ENCODE results near the gene SULT1C3.

DNA sequence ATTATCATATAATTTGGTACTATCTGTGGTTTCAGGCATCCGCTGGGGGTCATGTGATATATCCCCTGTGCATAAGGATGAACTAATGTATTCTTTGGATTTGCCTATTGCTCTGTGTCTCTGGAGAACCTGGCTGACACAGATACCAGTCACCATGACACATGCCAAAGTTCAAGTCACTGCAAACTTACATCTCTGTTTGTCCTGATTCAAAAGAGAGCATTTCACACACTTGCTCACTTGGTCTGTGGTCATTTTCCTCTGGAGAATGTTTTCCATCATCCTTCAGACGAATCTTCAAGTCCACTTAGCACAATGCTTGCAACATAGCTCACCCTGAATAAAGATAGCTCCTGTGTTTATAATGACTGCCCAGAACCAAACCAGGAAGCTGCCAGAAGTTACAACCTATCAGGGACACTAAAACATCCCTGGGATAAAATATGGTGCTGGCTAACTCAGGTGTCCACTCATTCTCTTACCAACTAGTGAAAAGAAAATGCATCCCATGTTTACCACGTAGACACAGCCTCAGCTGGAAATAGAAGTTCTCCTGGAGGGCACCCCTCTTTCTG lies 18.1 kb downstream of the SULT1C3 start:
- TF ChIP-seq CTCF (IDR thresholded peaks at IDR 0.05; ENCODE audit: low read depth, low read length, missing input control) = no peak
- no peak for TF ChIP-seq ZBTB33 (IDR thresholded peaks at IDR 0.05)
- no peak for TF ChIP-seq EGR1 (IDR thresholded peaks at IDR 0.05; ENCODE audit: low read depth in 2 of 2)
- no peak for TF ChIP-seq RXRA (IDR thresholded peaks at IDR 0.05)

All from liver (tissue), 3 donors.